Vagina (tissue), 2 donors: Measurements from ENCODE around the gene ZFHX3.

ENCODE experiments used
- POLR2A ChIP-seq, 2 donors: fragments of 450-650 bp; IDR thresholded peaks; one replicate each; pipeline ENCODE4 v1.6.1; 2017; ENCODE audit warnings: antibody characterized with exemption in 2 of 2, mild to moderate bottlenecking in 2 of 2, moderate library complexity in 2 of 2
- POLR2AphosphoS5 ChIP-seq, 2 donors: sonication (generic); formaldehyde crosslinking; IDR thresholded peaks; one replicate each; pipeline ENCODE4 v1.9.0; 2017; ENCODE audit warnings: antibody characterized with exemption in 2 of 2, mild to moderate bottlenecking in 2 of 2, low read depth in 1 of 2; ENCODE audit not compliant: insufficient read depth in 1 of 2
- TF ChIP-seq, protein P1 (sequence below), 3 experiments: fragments of 450-650 bp in 2 of 3; fragments of 200-600 bp in 1 of 3; sonication (generic) in 1 of 3; IDR thresholded peaks; one replicate each; pipeline ENCODE4 v1.5.1; 2017 to 2019; ENCODE audit warnings: antibody characterized with exemption in 3 of 3, mild to moderate bottlenecking in 2 of 3, moderate library complexity in 2 of 3

GRCh38 chr16:72898216-72898825 is 149.6 kb downstream of the ZFHX3 start:
- TF ChIP-seq, protein P1, sequence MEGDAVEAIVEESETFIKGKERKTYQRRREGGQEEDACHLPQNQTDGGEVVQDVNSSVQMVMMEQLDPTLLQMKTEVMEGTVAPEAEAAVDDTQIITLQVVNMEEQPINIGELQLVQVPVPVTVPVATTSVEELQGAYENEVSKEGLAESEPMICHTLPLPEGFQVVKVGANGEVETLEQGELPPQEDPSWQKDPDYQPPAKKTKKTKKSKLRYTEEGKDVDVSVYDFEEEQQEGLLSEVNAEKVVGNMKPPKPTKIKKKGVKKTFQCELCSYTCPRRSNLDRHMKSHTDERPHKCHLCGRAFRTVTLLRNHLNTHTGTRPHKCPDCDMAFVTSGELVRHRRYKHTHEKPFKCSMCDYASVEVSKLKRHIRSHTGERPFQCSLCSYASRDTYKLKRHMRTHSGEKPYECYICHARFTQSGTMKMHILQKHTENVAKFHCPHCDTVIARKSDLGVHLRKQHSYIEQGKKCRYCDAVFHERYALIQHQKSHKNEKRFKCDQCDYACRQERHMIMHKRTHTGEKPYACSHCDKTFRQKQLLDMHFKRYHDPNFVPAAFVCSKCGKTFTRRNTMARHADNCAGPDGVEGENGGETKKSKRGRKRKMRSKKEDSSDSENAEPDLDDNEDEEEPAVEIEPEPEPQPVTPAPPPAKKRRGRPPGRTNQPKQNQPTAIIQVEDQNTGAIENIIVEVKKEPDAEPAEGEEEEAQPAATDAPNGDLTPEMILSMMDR (IDR thresholded peaks at IDR 0.05): no peak
- no peak for TF ChIP-seq POLR2A (IDR thresholded peaks at IDR 0.05)
- TF ChIP-seq POLR2AphosphoS5 (IDR thresholded peaks at IDR 0.05; ENCODE audit: insufficient read depth in 1 of 2, low read depth in 1 of 2): no peak
